Activated CD4-positive, CD25-positive, alpha-beta regulatory T cell treated with anti-CD3 and anti-CD28 coated beads, Interleukin-2, amount 50 U/mL, for 16 hours (primary cell): ENCODE measurements around the gene TIMP2.
"Not testable (repeated sequence)": the region's sequence is repeated elsewhere in the genome, so short reads cannot be mapped to it uniquely, and the experiment has no call there.

Experiments used
- DNase-seq: peaks from one replicate; pipeline ENCODE4 v3.0.0-alpha.2; 2020; ENCODE audit warnings: low read depth, low spot score

Gene TIMP2

GRCh38 chr17:78890096-78890495, 35.1 kb downstream of the TIMP2 start:
- not testable (repeated sequence) for DNase-seq

GRCh38 chr17:78889531-78889930, 35.7 kb downstream of the TIMP2 start:
- no peak for DNase-seq

GRCh38 chr17:78888941-78889518, 36.2 kb downstream of the TIMP2 start:
- DNase-seq: no peak

GRCh38 chr17:78886954-78887353, 38.2 kb downstream of the TIMP2 start:
- no peak for DNase-seq

GRCh38 chr17:78885956-78886355, 39.2 kb downstream of the TIMP2 start:
- no peak for DNase-seq

- no peak for DNase-seq
Observed at GRCh38 chr17:78884876-78885667, 40.1 kb downstream of the TIMP2 start.

GRCh38 chr17:78884148-78884825, 40.9 kb downstream of the TIMP2 start:
- no peak for DNase-seq

- no peak for DNase-seq
Observed at GRCh38 chr17:78883533-78884131, 41.6 kb downstream of the TIMP2 start.

GRCh38 chr17:78883089-78883532, 42.1 kb downstream of the TIMP2 start:
- DNase-seq: no peak

GRCh38 chr17:78882540-78883088, 42.6 kb downstream of the TIMP2 start:
- no peak for DNase-seq

GRCh38 chr17:78879635-78880186, 45.5 kb downstream of the TIMP2 start:
- DNase-seq: no peak

- DNase-seq: no peak
Observed at GRCh38 chr17:78878871-78879527, 46.2 kb downstream of the TIMP2 start.

- no peak for DNase-seq
Observed at GRCh38 chr17:78878261-78878660, 46.9 kb downstream of the TIMP2 start.

- DNase-seq: not testable (repeated sequence)
Observed at GRCh38 chr17:78876954-78877517, 48.2 kb downstream of the TIMP2 start.

GRCh38 chr17:78876094-78876597, 49.0 kb downstream of the TIMP2 start:
- no peak for DNase-seq

- DNase-seq: no peak
Observed at GRCh38 chr17:78875363-78876093, 49.7 kb downstream of the TIMP2 start.

GRCh38 chr17:78873519-78874340, 51.5 kb downstream of the TIMP2 start:
- DNase-seq: no peak

GRCh38 chr17:78872486-78872885, 52.7 kb downstream of the TIMP2 start:
- DNase-seq: no peak

GRCh38 chr17:78870621-78871020, 54.6 kb downstream of the TIMP2 start:
- no peak for DNase-seq
